IMR-90 (cell line): ENCODE data around the gene ASB4.

Experiments
- CEBPB ChIP-seq: IDR thresholded peaks from 2 replicates; pipeline ENCODE4 v1.6.1; 2012; ENCODE audit warnings: low read depth, low read length, improper control_type of control experiment
- CHD1 ChIP-seq: IDR thresholded peaks from 2 replicates; pipeline ENCODE4 v1.6.1; 2012; ENCODE audit warnings: low read depth, low read length, improper control_type of control experiment
- CTCF ChIP-seq: conservative IDR thresholded peaks from 2 replicates; pipeline ENCODE4 v1.5.1; 2012; ENCODE audit warnings: mild to moderate bottlenecking, low read depth, low read length, improper control_type of control experiment
- ELK1 ChIP-seq: fragments of 150-350 bp; IDR thresholded peaks from 2 replicates; pipeline ENCODE4 v1.6.1; 2016; ENCODE audit warnings: low read depth, mild to moderate bottlenecking, low read length, moderate library complexity, borderline replicate concordance
- MAFK ChIP-seq: IDR thresholded peaks from 2 replicates; pipeline ENCODE4 v1.6.1; 2012; ENCODE audit warnings: low read depth, low read length, improper control_type of control experiment
- MXI1 ChIP-seq: IDR thresholded peaks from 2 replicates; pipeline ENCODE4 v1.6.1; 2012; ENCODE audit warnings: low read depth, mild to moderate bottlenecking, low read length, moderate library complexity, borderline replicate concordance
- POLR2A ChIP-seq: IDR thresholded peaks from 2 replicates; pipeline ENCODE4 v1.6.1; 2012; ENCODE audit warnings: mild to moderate bottlenecking, low read depth, low read length
- RAD21 ChIP-seq: IDR thresholded peaks from 2 replicates; pipeline ENCODE4 v1.6.1; 2012; ENCODE audit warnings: low read length, improper control_type of control experiment
- SMC3 ChIP-seq: fragments of 150-350 bp; IDR thresholded peaks from 2 replicates; pipeline ENCODE4 v1.6.1; 2016; ENCODE audit warnings: low read depth, mild to moderate bottlenecking, antibody characterized with exemption, low read length, moderate library complexity

- no peak for TF ChIP-seq POLR2A
- TF ChIP-seq CHD1 = no peak
- no peak for TF ChIP-seq CTCF
- no peak for TF ChIP-seq CEBPB
- TF ChIP-seq SMC3 = no peak
- no peak for TF ChIP-seq MXI1
- no peak for TF ChIP-seq ELK1
- TF ChIP-seq MAFK = no peak
- no peak for TF ChIP-seq RAD21
Observed at GRCh38 chr7:95469187-95469586, 16.6 kb upstream of the ASB4 start.
